ENCODE data around the gene HOXC13.
A peak's percentile ranks its signal among the peaks of the same experiment; 100 is the strongest.

DNA sequence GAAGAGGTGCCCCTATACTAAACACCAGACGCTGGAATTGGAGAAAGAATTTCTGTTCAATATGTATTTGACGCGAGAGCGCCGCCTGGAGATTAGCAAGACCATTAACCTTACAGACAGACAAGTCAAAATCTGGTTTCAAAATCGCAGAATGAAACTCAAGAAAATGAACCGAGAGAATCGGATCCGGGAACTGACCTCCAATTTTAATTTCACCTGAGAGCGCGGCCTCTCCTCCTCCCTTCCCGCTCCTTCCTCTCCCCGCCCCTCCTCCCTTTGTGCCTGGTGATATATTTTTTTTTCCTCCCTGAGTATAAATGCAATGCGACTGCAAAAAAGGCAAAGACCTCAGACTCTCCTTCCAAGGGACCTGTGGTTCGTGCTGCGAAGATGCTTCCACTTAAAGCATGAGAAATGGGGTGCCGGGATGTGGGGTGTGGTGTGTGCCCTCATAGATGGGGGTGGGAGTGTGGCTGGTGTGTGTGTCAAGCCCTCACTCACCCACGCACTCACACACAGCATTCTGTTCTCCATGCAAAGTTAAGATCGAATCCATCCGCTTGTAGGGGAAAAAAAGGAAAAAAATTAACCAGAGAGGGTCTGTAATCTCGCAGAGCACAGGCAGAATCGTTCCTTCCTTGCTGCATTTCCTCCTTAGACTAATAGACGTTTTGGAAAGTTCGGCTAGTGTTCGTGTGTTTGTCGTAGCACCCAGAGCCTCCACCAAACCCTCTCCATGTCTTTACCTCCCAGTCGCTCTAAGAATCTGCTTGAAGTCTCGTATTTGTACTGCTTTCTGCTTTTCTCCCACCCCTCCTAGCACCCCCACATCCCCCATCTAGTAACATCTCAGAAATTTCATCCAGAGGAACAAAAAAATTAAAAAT lies 50.8 kb downstream of the HOXC13 start:
- TF ChIP-seq POLR2A (IDR thresholded peaks at IDR 0.05; ENCODE audit: low read depth) = no peak
- TF ChIP-seq EP300 (IDR thresholded peaks at IDR 0.05) = no peak
- TF ChIP-seq, protein P1, sequence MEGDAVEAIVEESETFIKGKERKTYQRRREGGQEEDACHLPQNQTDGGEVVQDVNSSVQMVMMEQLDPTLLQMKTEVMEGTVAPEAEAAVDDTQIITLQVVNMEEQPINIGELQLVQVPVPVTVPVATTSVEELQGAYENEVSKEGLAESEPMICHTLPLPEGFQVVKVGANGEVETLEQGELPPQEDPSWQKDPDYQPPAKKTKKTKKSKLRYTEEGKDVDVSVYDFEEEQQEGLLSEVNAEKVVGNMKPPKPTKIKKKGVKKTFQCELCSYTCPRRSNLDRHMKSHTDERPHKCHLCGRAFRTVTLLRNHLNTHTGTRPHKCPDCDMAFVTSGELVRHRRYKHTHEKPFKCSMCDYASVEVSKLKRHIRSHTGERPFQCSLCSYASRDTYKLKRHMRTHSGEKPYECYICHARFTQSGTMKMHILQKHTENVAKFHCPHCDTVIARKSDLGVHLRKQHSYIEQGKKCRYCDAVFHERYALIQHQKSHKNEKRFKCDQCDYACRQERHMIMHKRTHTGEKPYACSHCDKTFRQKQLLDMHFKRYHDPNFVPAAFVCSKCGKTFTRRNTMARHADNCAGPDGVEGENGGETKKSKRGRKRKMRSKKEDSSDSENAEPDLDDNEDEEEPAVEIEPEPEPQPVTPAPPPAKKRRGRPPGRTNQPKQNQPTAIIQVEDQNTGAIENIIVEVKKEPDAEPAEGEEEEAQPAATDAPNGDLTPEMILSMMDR (IDR thresholded peaks at IDR 0.05) = peak in 1 of 3 experiments; percentile 17
- TF ChIP-seq POLR2AphosphoS5 (IDR thresholded peaks at IDR 0.05) = no peak
